H1 (cell line): ENCODE measurements around the gene KRT13. TPM values are rescaled to one million over a fixed set of nuclear protein-coding genes. Genes with fewer than 3 reads are reported as not detected.

Experiments used
- ASH2L ChIP-seq: fragments of 200-600, 300-600 bp; sonication (generic); IDR thresholded peaks from one replicate; pipeline ENCODE4 v1.7.1; 2017; ENCODE audit warnings: low read length
- CEBPB ChIP-seq: IDR thresholded peaks from 2 replicates; pipeline ENCODE4 v1.6.1; 2012; ENCODE audit warnings: low read depth, low read length
- CHD1 ChIP-seq: IDR thresholded peaks from 2 replicates; pipeline ENCODE4 v1.6.1; 2012; ENCODE audit warnings: low read depth, low read length, improper control_type of control experiment
- CREB1 ChIP-seq: IDR thresholded peaks from 2 replicates; pipeline ENCODE4 v1.6.1; 2012; ENCODE audit warnings: inconsistent platforms
- PHF8 ChIP-seq: fragments of 200-600 bp; sonication (generic); conservative IDR thresholded peaks from 2 replicates; pipeline ENCODE4 v1.7.1; 2012; ENCODE audit warnings: low read depth, mild to moderate bottlenecking, inconsistent platforms, low read length, moderate library complexity
- RAD21 ChIP-seq, 2 experiments: IDR thresholded peaks in 1 of 2; conservative IDR thresholded peaks in 1 of 2; 2 replicates each; pipeline ENCODE4 v1.6.1; 2011; ENCODE audit warnings: low read depth in 2 of 2, low read length in 2 of 2, improper control_type of control experiment in 1 of 2, inconsistent platforms in 1 of 2, mild to moderate bottlenecking in 1 of 2, moderate library complexity in 1 of 2
- RBBP5 ChIP-seq: IDR thresholded peaks from 2 replicates; pipeline ENCODE4 v1.7.1; 2012; ENCODE audit warnings: low read depth, mild to moderate bottlenecking, inconsistent platforms, low read length, moderate library complexity, borderline replicate concordance
- SAP30 ChIP-seq: fragments of 300-600 bp; sonication (generic); IDR thresholded peaks from 2 replicates; pipeline ENCODE4 v1.7.1; 2012; ENCODE audit warnings: low read length, moderate library complexity, mild to moderate bottlenecking, inconsistent platforms; ENCODE audit not compliant: insufficient read depth, insufficient replicate concordance
- SIRT6 ChIP-seq: IDR thresholded peaks from one replicate; pipeline ENCODE4 v1.7.1; 2012; ENCODE audit warnings: low read length, inconsistent platforms
- SP2 ChIP-seq: IDR thresholded peaks from 2 replicates; pipeline ENCODE4 v1.6.1; 2012; ENCODE audit warnings: mild to moderate bottlenecking, low read length, inconsistent platforms
- SP4 ChIP-seq: IDR thresholded peaks from 2 replicates; pipeline ENCODE4 v1.6.1; 2012; ENCODE audit warnings: low read length, inconsistent platforms
- TAF7 ChIP-seq: optimal IDR thresholded peaks from 2 replicates; pipeline ENCODE3; 2011; ENCODE audit warnings: low read depth, mild to moderate bottlenecking, inconsistent platforms, low read length, moderate library complexity, borderline replicate concordance
- polyA plus RNA-seq, 7 experiments: library from polyadenylated mRNA; depleted of rRNA in 3 of 7; stranded (reverse) in 5 of 7; unstranded in 2 of 7; fragments of >200 nt in 5 of 7; fragments of 200-250 nt in 2 of 7; gene quantifications; 1 replicate in 5 of 7; 2 replicates in 1 of 7; 4 replicates in 1 of 7; pipeline versions ENCODE4 v1.2.1 to v1.2.3, GENCODE V29; 2011 to 2013; ENCODE audit warnings: missing spikeins in 2 of 7, mixed read lengths in 2 of 7
- total RNA-seq: library from RNA; stranded (reverse); fragmentation: NEBNext Ultra II Directional; extraction: Animal tissue kit (Norgen Biotek cat#: 25700); gene quantifications from 2 replicates; pipeline ENCODE4 v1.2.1, GENCODE V29; 2021

The KRT13 gene
- total and polyA plus RNA-seq, 2 of the 8 experiments (the other 6 are each of a cell fraction or from before 2014, with no cell fraction given): 0.09 TPM; not detected in 1

GRCh38 chr17:41483991-41484826 lies 21.2 kb downstream of the KRT13 start (continued):
- TF ChIP-seq RBBP5 (no peak), ASH2L (no peak), RAD21 (IDR thresholded peaks at IDR 0.05 in 1 of 2, conservative IDR thresholded peaks at IDR 0.05 in 1 of 2; ENCODE audit: low read depth in 2 of 2, low read length in 2 of 2) (no peak), SP2 (no peak), SAP30 (no peak), PHF8 (no peak), TAF7 (no peak), CREB1 (no peak), CHD1 (no peak), SP4 (no peak), SIRT6 (no peak), CEBPB (no peak)
